Activated CD4-positive, alpha-beta T cell treated with anti-CD3 and anti-CD28 coated beads for 36 hours (primary cell): ENCODE measurements around the gene MRTFA. TPM values are rescaled to one million over a fixed set of nuclear protein-coding genes. Genes with fewer than 3 reads are reported as not detected.

ENCODE experiments used
- ATAC-seq: fragments of 200-7000 bp; cut with Tn5 transposase; one replicate; pipeline ENCODE4 v1.10.0; 2021; ENCODE audit warnings: mild to moderate bottlenecking, moderate library complexity
- CTCF ChIA-PET: fragments of 350-600 bp; sonication (Branson Sonifier 250); formaldehyde crosslinking; loops from one replicate; lab custom pipeline; 2021; ENCODE audit warnings: antibody characterized with exemption; lab: Charles Lee
- POLR2A ChIA-PET: fragments of 350-600 bp; sonication (Branson Sonifier 250); formaldehyde crosslinking; loops from one replicate; lab custom pipeline; 2021; ENCODE audit warnings: antibody characterized with exemption, inconsistent platforms; lab: Charles Lee
- DNase-seq: peaks from one replicate; pipeline ENCODE4 v3.0.0-alpha.2; 2020
- H3K27ac Mint-ChIP-seq: one replicate; pipeline ENCODE4 v1.8.0; 2021; ENCODE audit warnings: mixed read lengths
- H3K27me3 Mint-ChIP-seq: one replicate; pipeline ENCODE4 v1.8.0; 2021; ENCODE audit warnings: mixed read lengths
- H3K36me3 Mint-ChIP-seq: one replicate; pipeline ENCODE4 v1.8.0; 2021; ENCODE audit warnings: low read depth, mixed read lengths
- H3K4me1 Mint-ChIP-seq: one replicate; pipeline ENCODE4 v1.8.0; 2021; ENCODE audit warnings: mixed read lengths
- H3K4me3 Mint-ChIP-seq: one replicate; pipeline ENCODE4 v1.8.0; 2021; ENCODE audit warnings: mild to moderate bottlenecking, moderate library complexity, mixed read lengths
- H3K9me3 Mint-ChIP-seq: one replicate; pipeline ENCODE4 v1.8.0; 2021; ENCODE audit warnings: low read depth, mixed read lengths
- intact Hi-C, 2 experiments: fragments of 100-400 bp; cut with DNase I in 1 of 2; cut with micrococcal nuclease in 1 of 2; formaldehyde crosslinking; loops; one replicate each; pipeline versions ENCODE4 v1.14.2 to v1.15.1; 2022 to 2024; cut with DNase I, micrococcal nuclease
- total RNA-seq, 2 experiments: library from RNA; stranded (reverse); gene quantifications; one replicate each; pipeline ENCODE4 v1.2.3, GENCODE V29; 2021

Gene MRTFA
- total RNA-seq, 2 experiments from 2014 or later = 41.0 to 43.2 TPM

DNA sequence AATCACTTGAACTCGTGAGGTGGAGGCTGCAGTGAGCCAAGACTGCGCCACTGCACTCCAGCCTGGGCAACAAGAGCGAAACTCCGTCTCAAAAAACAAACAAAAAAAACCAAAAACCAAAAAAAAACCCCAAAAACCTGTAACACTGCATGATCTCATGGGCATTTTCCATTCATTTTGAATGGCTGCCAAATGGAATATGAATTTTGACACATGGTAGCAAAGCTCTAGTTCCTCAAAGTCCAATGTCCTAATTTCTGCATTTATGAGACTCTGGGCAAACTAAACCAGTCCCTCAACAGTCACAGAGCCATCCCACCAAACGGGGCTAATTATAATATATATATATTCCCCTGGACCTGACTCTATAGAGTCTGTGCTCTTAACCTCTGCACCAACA, 204.4 kb downstream of the MRTFA start:
- DNase-seq (no peak), ATAC-seq (no peak)
- H3K4me1 Mint-ChIP-seq = peaks cover 23% of the 10 kb centered on the region
- no peak overlapping the region for H3K27ac Mint-ChIP-seq
- no peaks in the 10 kb centered on the region for H3K27me3 Mint-ChIP-seq
- POLR2A ChIA-PET = interaction anchor here (0.5 kb wide), 1 partner anchor 64 kb away, joined by 3 read pairs; no protein-coding TSS in a partner anchor
- intact Hi-C loops = no loop called here
- no peaks in the 10 kb centered on the region for H3K9me3 Mint-ChIP-seq
- CTCF ChIA-PET = interaction anchor here (0.6 to 5.4 kb wide), 4 partner anchors 55 to 235 kb away, joined by 3 to 64 read pairs (median 4); no protein-coding TSS in a partner anchor
- H3K36me3 Mint-ChIP-seq = peaks cover 22% of the 10 kb centered on the region
- H3K4me3 Mint-ChIP-seq = no peak overlapping the region

- Mint-ChIP-seq H3K27ac (no peak overlapping the region), H3K4me1 (peaks cover 12% of the 10 kb centered on the region), H3K9me3 (no peaks in the 10 kb centered on the region), H3K4me3 (no peak overlapping the region), H3K36me3 (peaks cover 29% of the 10 kb centered on the region), H3K27me3 (no peaks in the 10 kb centered on the region)
- DNase-seq = no peak
- intact Hi-C loops = no loop called here
- no peak for ATAC-seq
- ChIA-PET POLR2A (no interaction called here), CTCF (interaction anchor here (0.7 kb wide), 1 partner anchor 58 kb away, joined by 4 read pairs; no protein-coding TSS in a partner anchor)
Measured at GRCh38 chr22:40430991-40431390, 205.5 kb downstream of the MRTFA start.

DNA sequence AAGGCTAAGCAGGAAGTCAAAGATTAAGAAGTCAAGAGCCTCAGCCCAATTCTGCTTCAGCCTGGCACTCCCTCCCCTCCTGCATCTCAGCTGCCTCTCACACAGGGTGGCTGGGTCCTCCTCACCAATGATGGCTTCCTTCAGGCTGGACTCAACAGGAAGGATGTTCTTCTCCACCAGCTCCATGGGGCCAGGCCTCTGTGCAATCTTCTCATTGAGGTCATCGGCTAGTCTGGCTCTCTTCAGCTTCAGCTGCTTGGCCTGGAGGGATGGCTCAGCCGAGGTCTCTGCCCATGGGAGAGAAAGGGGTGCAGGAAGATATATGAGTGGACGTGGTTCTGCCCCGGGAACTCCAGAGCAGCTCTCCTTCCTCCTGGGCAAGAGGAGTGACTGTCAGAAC, 207.0 kb downstream of the MRTFA start:
- ATAC-seq (no peak), DNase-seq (no peak)
- Mint-ChIP-seq H3K36me3 (peaks cover 28% of the 10 kb centered on the region), H3K9me3 (no peaks in the 10 kb centered on the region), H3K4me1 (peaks cover 9% of the 10 kb centered on the region), H3K27ac (no peak overlapping the region), H3K4me3 (no peak overlapping the region), H3K27me3 (no peaks in the 10 kb centered on the region)
- ChIA-PET CTCF (no interaction called here), POLR2A (no interaction called here)
- intact Hi-C loops = no loop called here

GRCh38 chr22:40428796-40429195, 207.7 kb downstream of the MRTFA start:
- ATAC-seq (no peak), DNase-seq (no peak)
- peaks cover 2% of the 10 kb centered on the region for H3K4me1 Mint-ChIP-seq
- H3K4me3 Mint-ChIP-seq = no peak overlapping the region
- H3K27me3 Mint-ChIP-seq = no peaks in the 10 kb centered on the region
- H3K9me3 Mint-ChIP-seq = no peaks in the 10 kb centered on the region
- POLR2A ChIA-PET = no interaction called here
- peaks cover 28% of the 10 kb centered on the region for H3K36me3 Mint-ChIP-seq
- intact Hi-C loops = no loop called here
- CTCF ChIA-PET = interaction anchor here (0.7 to 1.9 kb wide), 3 partner anchors 8 to 158 kb away, joined by 3 to 13 read pairs (median 3); no protein-coding TSS in a partner anchor
- no peak overlapping the region for H3K27ac Mint-ChIP-seq

GRCh38 chr22:40426594-40427333, 209.8 kb downstream of the MRTFA start:
- Mint-ChIP-seq H3K9me3 (no peaks in the 10 kb centered on the region), H3K4me3 (no peak overlapping the region), H3K36me3 (peaks cover 35% of the 10 kb centered on the region), H3K27ac (peak overlapping the region; percentile 21), H3K27me3 (no peaks in the 10 kb centered on the region), H3K4me1 (peaks cover 2% of the 10 kb centered on the region)
- ChIA-PET CTCF (interaction anchor here (0.5 to 1.9 kb wide), 4 partner anchors 10 to 394 kb away, joined by 3 to 13 read pairs (median 6); no protein-coding TSS in a partner anchor), POLR2A (interaction anchor here (0.7 kb wide), 1 partner anchor 210 kb away, joined by 4 read pairs; the partner anchor contains the start of gene MRTFA)
- intact Hi-C loops = no loop called here
- ATAC-seq (no peak), DNase-seq (no peak)

DNA sequence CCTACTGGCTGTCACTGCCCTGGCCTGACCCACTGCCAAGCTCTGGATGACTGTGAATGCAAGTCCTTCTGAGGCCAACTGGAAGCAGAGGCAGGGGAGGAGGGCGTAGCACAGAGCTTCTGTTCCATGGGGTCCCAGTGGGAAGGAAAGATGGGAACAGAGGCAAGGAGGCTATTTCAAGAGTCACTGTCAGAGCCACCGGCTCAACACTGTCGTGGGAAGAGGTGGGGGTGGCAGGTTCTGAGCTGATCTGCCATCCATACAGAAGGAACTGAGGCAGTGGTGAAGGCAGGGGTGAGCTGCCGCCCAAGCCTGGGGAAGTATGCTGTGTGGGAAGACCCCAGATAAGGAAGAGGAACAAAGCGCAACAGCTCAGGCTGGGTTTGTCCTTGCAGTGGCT, 211.4 kb downstream of the MRTFA start:
- Mint-ChIP-seq H3K36me3 (peaks cover 31% of the 10 kb centered on the region), H3K27ac (no peak overlapping the region)
- ATAC-seq = no peak

DNA sequence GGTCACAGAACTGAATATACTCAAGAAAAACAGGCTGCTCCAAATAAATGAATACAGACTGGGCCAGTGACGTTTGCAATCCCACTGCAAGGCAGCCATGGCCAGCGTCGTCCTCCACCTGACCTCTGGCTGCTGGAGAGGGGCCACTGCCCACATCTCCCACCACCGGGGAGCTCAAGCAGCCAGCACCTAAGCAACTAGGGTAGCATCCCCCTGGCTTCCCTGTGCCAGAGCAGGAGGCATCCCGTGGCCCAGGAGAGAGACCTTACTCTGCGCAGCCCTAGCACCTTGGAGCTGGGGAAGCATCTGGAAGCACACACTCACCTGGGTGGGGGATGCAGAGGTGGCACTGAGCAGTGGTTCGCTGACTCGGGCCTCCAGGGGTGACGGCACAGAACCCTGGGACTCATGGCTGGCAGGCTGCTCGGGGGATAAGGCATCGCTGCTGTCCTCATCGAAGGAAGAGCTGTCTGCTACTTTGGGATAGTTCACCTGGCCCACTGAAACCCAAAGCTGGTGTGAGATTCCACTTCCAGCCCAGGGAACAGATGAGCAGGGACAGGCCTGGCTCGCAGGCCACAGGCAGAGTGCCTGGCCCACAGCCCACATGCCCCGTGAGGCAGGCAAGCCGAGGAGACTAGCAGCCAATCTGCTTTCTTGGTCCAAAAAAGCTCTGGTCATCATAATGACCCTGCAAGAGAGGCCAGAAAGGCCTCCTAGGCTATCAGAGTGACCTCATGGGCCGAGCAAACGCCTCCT, 212.5 kb downstream of the MRTFA start:
- H3K27ac Mint-ChIP-seq = peak overlapping the region; percentile 34
- DNase-seq = no peak
- H3K36me3 Mint-ChIP-seq = peaks cover 31% of the 10 kb centered on the region
- intact Hi-C loops = no loop called here
- H3K4me1 Mint-ChIP-seq = no peaks in the 10 kb centered on the region
- ChIA-PET CTCF (interaction anchor here (0.6 to 1.5 kb wide), 4 partner anchors 9 to 222 kb away, joined by 3 to 4 read pairs (median 3); no protein-coding TSS in a partner anchor), POLR2A (interaction anchor here (0.5 to 0.6 kb wide), 2 partner anchors 39 to 1107 kb away, joined by 3 to 4 read pairs; no protein-coding TSS in a partner anchor)
- no peak overlapping the region for H3K4me3 Mint-ChIP-seq
- ATAC-seq = no peak
- no peaks in the 10 kb centered on the region for H3K27me3 Mint-ChIP-seq
- no peaks in the 10 kb centered on the region for H3K9me3 Mint-ChIP-seq

More for the DNA sequence above, 211.4 kb downstream of the MRTFA start:
- ChIA-PET POLR2A (no interaction called here), CTCF (interaction anchor here (0.6 to 1.8 kb wide), 4 partner anchors 12 to 498 kb away, joined by 3 to 9 read pairs (median 3); no protein-coding TSS in a partner anchor)
- H3K9me3 Mint-ChIP-seq = no peaks in the 10 kb centered on the region
- no peak for DNase-seq
- no peaks in the 10 kb centered on the region for H3K4me1 Mint-ChIP-seq
- no peaks in the 10 kb centered on the region for H3K27me3 Mint-ChIP-seq
- intact Hi-C loops = no loop called here
- H3K4me3 Mint-ChIP-seq = no peak overlapping the region

GRCh38 chr22:40423310-40423688, 213.2 kb downstream of the MRTFA start:
- POLR2A ChIA-PET = no interaction called here
- no peak overlapping the region for H3K4me3 Mint-ChIP-seq
- DNase-seq (no peak), ATAC-seq (no peak)
- H3K4me1 Mint-ChIP-seq = no peaks in the 10 kb centered on the region
- no peaks in the 10 kb centered on the region for H3K27me3 Mint-ChIP-seq
- intact Hi-C loops = no loop called here
- H3K36me3 Mint-ChIP-seq = peaks cover 24% of the 10 kb centered on the region
- H3K9me3 Mint-ChIP-seq = no peaks in the 10 kb centered on the region
- peak overlapping the region; percentile 34 for H3K27ac Mint-ChIP-seq
- CTCF ChIA-PET = interaction anchor here (1.3 to 1.5 kb wide), 2 partner anchors 8 to 223 kb away, joined by 3 to 4 read pairs; no protein-coding TSS in a partner anchor

GRCh38 chr22:40422558-40423309, 213.8 kb downstream of the MRTFA start:
- DNase-seq (no peak), ATAC-seq (no peak)
- H3K36me3 Mint-ChIP-seq = peaks cover 24% of the 10 kb centered on the region
- no peaks in the 10 kb centered on the region for H3K4me1 Mint-ChIP-seq
- no peak overlapping the region for H3K4me3 Mint-ChIP-seq
- ChIA-PET POLR2A (no interaction called here), CTCF (no interaction called here)
- H3K27me3 Mint-ChIP-seq = no peaks in the 10 kb centered on the region
- H3K9me3 Mint-ChIP-seq = no peaks in the 10 kb centered on the region
- intact Hi-C loops = no loop called here
- H3K27ac Mint-ChIP-seq = peak overlapping the region; percentile 34

DNA sequence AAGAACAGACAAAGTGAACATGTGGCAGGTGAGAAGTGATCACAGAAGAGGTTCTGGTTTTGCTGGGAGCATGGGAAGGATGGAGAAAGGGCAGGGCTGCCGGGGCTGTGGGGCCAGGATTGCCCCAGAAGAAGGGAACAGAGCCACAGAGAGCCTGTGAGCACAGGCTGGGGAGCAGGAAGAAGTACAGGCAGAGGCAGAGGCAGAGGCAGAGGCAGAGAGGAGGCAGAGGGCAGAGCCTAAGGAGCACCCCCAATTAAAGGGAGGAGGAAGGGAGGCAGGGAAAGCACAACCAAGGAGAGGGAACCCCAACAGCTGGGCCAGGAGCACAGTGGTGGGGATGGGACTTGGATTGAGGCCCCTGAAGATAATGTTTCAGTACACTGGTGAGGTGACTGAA, 214.6 kb downstream of the MRTFA start:
- no peak for DNase-seq
- H3K36me3 Mint-ChIP-seq = peaks cover 25% of the 10 kb centered on the region
- H3K27ac Mint-ChIP-seq = peak overlapping the region; percentile 22
- no peak for ATAC-seq
- CTCF ChIA-PET = no interaction called here
- no peaks in the 10 kb centered on the region for H3K4me1 Mint-ChIP-seq
- H3K27me3 Mint-ChIP-seq = no peaks in the 10 kb centered on the region
- no peak overlapping the region for H3K4me3 Mint-ChIP-seq
- POLR2A ChIA-PET = no interaction called here
- no peaks in the 10 kb centered on the region for H3K9me3 Mint-ChIP-seq
- intact Hi-C loops = no loop called here

- intact Hi-C loops = no loop called here
- peaks cover 28% of the 10 kb centered on the region for H3K36me3 Mint-ChIP-seq
- H3K27me3 Mint-ChIP-seq = no peaks in the 10 kb centered on the region
- no peak overlapping the region for H3K27ac Mint-ChIP-seq
- H3K4me1 Mint-ChIP-seq = peaks cover 7% of the 10 kb centered on the region
- no peak for DNase-seq
- H3K4me3 Mint-ChIP-seq = no peak overlapping the region
- POLR2A ChIA-PET = no interaction called here
- CTCF ChIA-PET = interaction anchor here (3.6 kb wide), 1 partner anchor 16 kb away, joined by 16 read pairs; no protein-coding TSS in a partner anchor
- no peaks in the 10 kb centered on the region for H3K9me3 Mint-ChIP-seq
- ATAC-seq = no peak
Measured at GRCh38 chr22:40421082-40421350, 215.5 kb downstream of the MRTFA start.
